GM10248 (cell line): ENCODE measurements around the gene DMGDH.
A peak's percentile ranks its signal among the peaks of the same experiment; 100 is the strongest.

Experiments used
- CTCF ChIA-PET: fragments of 300-600 bp; sonication (Branson Sonifier 250); formaldehyde crosslinking; extraction: SDS; loops from one replicate; lab custom pipeline; 2021; ENCODE audit warnings: antibody characterized with exemption; lab: Yijun Ruan, JAX
- POLR2A ChIA-PET: fragments of 350-650 bp; sonication (Branson Sonifier 250); formaldehyde crosslinking; extraction: SDS; loops from one replicate; lab custom pipeline; 2020; ENCODE audit warnings: antibody characterized with exemption; lab: Yijun Ruan, JAX
- DNase-seq: peaks from one replicate; pipeline ENCODE4 v3.0.0; 2012; ENCODE audit errors: extremely low spot score
- TF ChIP-seq, protein P1 (sequence below): IDR thresholded peaks from 2 replicates; pipeline ENCODE4 v1.5.1; 2012; ENCODE audit warnings: mild to moderate bottlenecking, low read depth; ENCODE audit errors: extremely low read depth, missing control alignments, control extremely low read depth

The DMGDH gene

GRCh38 chr5:78956901-78957300 is 112.6 kb downstream of the DMGDH start:
- ChIA-PET POLR2A (no interaction called here), CTCF (interaction anchor here (1.3 to 1.4 kb wide), 2 partner anchors 9 to 11 kb away, joined by 3 to 4 read pairs; no protein-coding TSS in a partner anchor)
- TF ChIP-seq, protein P1, sequence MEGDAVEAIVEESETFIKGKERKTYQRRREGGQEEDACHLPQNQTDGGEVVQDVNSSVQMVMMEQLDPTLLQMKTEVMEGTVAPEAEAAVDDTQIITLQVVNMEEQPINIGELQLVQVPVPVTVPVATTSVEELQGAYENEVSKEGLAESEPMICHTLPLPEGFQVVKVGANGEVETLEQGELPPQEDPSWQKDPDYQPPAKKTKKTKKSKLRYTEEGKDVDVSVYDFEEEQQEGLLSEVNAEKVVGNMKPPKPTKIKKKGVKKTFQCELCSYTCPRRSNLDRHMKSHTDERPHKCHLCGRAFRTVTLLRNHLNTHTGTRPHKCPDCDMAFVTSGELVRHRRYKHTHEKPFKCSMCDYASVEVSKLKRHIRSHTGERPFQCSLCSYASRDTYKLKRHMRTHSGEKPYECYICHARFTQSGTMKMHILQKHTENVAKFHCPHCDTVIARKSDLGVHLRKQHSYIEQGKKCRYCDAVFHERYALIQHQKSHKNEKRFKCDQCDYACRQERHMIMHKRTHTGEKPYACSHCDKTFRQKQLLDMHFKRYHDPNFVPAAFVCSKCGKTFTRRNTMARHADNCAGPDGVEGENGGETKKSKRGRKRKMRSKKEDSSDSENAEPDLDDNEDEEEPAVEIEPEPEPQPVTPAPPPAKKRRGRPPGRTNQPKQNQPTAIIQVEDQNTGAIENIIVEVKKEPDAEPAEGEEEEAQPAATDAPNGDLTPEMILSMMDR, result no peak
- DNase-seq, result no peak

DNA sequence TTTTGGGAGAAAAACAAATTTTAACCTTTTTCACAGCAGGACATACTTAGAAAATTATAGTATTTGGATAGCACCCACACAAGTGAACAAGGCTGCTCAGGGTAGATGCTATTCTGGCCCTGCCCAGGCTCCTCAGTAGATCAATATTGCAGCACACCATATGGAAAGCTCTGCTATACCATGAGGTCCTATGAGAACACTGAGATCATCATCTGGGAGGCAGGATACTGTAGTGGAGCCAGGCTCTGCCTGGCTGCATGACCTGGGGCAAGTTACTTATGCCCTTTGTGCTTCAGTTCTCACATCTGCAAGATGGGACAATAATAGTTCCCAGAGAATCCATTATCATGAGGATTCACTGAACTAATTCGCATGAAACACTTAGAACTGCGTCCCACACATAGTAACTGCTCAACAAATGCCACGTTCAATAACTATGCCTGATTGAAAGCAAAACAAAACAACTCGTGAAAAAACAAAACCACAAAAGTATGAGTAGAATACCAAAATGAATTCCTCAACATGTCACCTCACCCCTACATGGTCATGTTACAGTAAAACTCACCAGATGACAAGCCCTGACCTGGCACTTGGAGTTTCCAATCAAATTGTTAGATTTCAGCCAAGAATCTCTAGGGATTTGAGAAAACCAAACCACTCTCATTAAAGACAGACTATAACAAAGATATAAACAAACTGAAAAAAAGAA is 116.2 kb downstream of the DMGDH start:
- DNase-seq, result peak; percentile 27
- TF ChIP-seq, protein P1, result no peak
- CTCF ChIA-PET, result no interaction called here
- POLR2A ChIA-PET, result no interaction called here
